Upper lobe of left lung (tissue), 4 donors: Measurements from ENCODE around the gene ADIRF.
"Not testable (repeated sequence)": the region's sequence is repeated elsewhere in the genome, so short reads cannot be mapped to it uniquely, and the experiment has no call there.

Experiments
- EP300 ChIP-seq, 4 donors: sonication (generic); formaldehyde crosslinking; IDR thresholded peaks; one replicate each; pipeline ENCODE4 v1.5.1; 2017; ENCODE audit warnings: antibody characterized with exemption in 4 of 4, control low read depth in 2 of 4
- POLR2A ChIP-seq, 4 donors: fragments of 450-650 bp; IDR thresholded peaks; one replicate each; pipeline ENCODE4 v1.5.1; 2016 to 2017; ENCODE audit warnings: antibody characterized with exemption in 4 of 4, mild to moderate bottlenecking in 2 of 4
- POLR2AphosphoS5 ChIP-seq, 2 donors: sonication (generic); formaldehyde crosslinking; IDR thresholded peaks; one replicate each; pipeline ENCODE4 v1.5.1; 2017; ENCODE audit warnings: antibody characterized with exemption in 2 of 2
- TF ChIP-seq, protein P1 (sequence below), 6 experiments: fragments of 450-650 bp in 4 of 6; fragments of 200-600 bp in 2 of 6; sonication (generic) in 2 of 6; IDR thresholded peaks; one replicate each; pipeline ENCODE4 v1.5.1; 2016 to 2019; ENCODE audit warnings: antibody characterized with exemption in 6 of 6

DNA sequence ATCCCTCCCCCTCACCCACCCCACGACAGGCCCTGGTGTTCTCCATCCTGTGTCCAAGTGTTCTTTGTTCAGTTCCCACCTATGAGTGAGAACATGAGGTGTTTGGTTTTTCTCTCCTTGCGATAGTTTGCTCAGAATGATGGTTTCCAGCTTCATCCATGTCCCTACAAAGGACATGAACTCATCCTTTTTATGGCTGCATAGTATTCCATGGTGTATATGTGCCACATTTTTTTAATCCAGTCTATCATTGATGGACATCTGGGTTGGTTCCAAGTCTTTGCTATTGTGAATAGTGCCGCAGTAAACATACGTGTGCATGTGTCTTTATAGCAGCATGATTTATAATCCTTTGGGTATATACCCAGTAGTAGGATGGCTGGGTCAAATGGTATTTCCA is 16.2 kb downstream of the ADIRF start:
- not testable (repeated sequence) for TF ChIP-seq POLR2AphosphoS5, POLR2A, EP300 (IDR thresholded peaks at IDR 0.05)
- TF ChIP-seq, protein P1, sequence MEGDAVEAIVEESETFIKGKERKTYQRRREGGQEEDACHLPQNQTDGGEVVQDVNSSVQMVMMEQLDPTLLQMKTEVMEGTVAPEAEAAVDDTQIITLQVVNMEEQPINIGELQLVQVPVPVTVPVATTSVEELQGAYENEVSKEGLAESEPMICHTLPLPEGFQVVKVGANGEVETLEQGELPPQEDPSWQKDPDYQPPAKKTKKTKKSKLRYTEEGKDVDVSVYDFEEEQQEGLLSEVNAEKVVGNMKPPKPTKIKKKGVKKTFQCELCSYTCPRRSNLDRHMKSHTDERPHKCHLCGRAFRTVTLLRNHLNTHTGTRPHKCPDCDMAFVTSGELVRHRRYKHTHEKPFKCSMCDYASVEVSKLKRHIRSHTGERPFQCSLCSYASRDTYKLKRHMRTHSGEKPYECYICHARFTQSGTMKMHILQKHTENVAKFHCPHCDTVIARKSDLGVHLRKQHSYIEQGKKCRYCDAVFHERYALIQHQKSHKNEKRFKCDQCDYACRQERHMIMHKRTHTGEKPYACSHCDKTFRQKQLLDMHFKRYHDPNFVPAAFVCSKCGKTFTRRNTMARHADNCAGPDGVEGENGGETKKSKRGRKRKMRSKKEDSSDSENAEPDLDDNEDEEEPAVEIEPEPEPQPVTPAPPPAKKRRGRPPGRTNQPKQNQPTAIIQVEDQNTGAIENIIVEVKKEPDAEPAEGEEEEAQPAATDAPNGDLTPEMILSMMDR (IDR thresholded peaks at IDR 0.05) = not testable (repeated sequence)
